Kidney (tissue), 14 donors: ENCODE results near the gene HOPX. TPM values are rescaled to one million over a fixed set of nuclear protein-coding genes. Genes with fewer than 3 reads are reported as not detected.

Experiments used
- DNase-seq, 5 donors: peaks; one replicate each; pipeline ENCODE4 v3.0.0-alpha.2; 2013 to 2020
- FAIRE-seq: peaks from 2 replicates; lab custom pipeline; 2012; peaks lifted over from hg19 to GRCh38; lab: Jason Lieb, UNC
- H3K27ac ChIP-seq, 2 donors: one replicate each; pipeline ENCODE4 v1.7.0; 2013; ENCODE audit warnings: low read depth in 2 of 2, low read length in 2 of 2, inconsistent platforms in 1 of 2
- H3K27me3 ChIP-seq: one replicate; pipeline ENCODE4 v1.7.1; 2013; ENCODE audit warnings: low read length, inconsistent platforms; ENCODE audit not compliant: control insufficient read depth, insufficient read depth
- H3K36me3 ChIP-seq, 3 donors: one replicate each; pipeline versions ENCODE4 v1.7.0 to v1.7.1; 2013; ENCODE audit warnings: low read length in 3 of 3, control low read depth in 1 of 3, inconsistent platforms in 1 of 3; ENCODE audit not compliant: insufficient read depth in 3 of 3, control insufficient read depth in 2 of 3
- H3K4me1 ChIP-seq, 3 donors: one replicate each; pipeline versions ENCODE4 v1.7.0 to v1.7.1; 2013; ENCODE audit warnings: low read length in 3 of 3, inconsistent platforms in 1 of 3, low read depth in 1 of 3; ENCODE audit not compliant: control insufficient read depth in 2 of 3, insufficient read depth in 2 of 3
- H3K4me3 ChIP-seq, 3 donors: one replicate each; pipeline versions ENCODE4 v1.7.0 to v1.8.1; 2013; ENCODE audit warnings: low read length in 3 of 3, control low read depth in 1 of 3, inconsistent platforms in 1 of 3
- H3K9ac ChIP-seq, 3 donors: one replicate each; pipeline versions ENCODE4 v1.7.0 to v1.7.1; 2013; ENCODE audit warnings: low read length in 3 of 3, control low read depth in 1 of 3, inconsistent platforms in 1 of 3
- H3K9me3 ChIP-seq, 3 donors: one replicate each; pipeline versions ENCODE4 v1.7.0 to v1.7.1; 2013; ENCODE audit warnings: low read length in 3 of 3, control low read depth in 1 of 3, inconsistent platforms in 1 of 3; ENCODE audit not compliant: control insufficient read depth in 2 of 3, insufficient read depth in 1 of 3
- CTCF ChIP-seq: IDR thresholded peaks from 3 replicates; pipeline ENCODE4 v1.5.1; 2012; ENCODE audit warnings: mild to moderate bottlenecking, moderate library complexity, borderline replicate concordance; ENCODE audit not compliant: insufficient read depth; ENCODE audit errors: extremely low read depth
- intact Hi-C: fragments of 100-400 bp; cut with DNase I; formaldehyde crosslinking; loops from one replicate; pipeline ENCODE4 v1.11.1; 2022
- polyA plus RNA-seq: library from polyadenylated mRNA; stranded (reverse); fragments of 350-450 nt; fragmentation: Illumina TruSeq; extraction: RNeasy Lipid Tissue Mini Kit (QIAGEN cat#74804); gene quantifications from one replicate; pipeline ENCODE4 v1.2.3, GENCODE V29; 2014; ENCODE audit warnings: low read depth, low replicate concordance; ENCODE audit not compliant: insufficient read depth
- total RNA-seq: library from RNA; stranded (reverse); fragmentation: NEBNext Ultra II Directional; extraction: Animal tissue kit (Norgen Biotek cat#: 25700); gene quantifications from one replicate; pipeline ENCODE4 v1.2.1, GENCODE V29; 2021
- donor health status: control.
- donor health status: control.
- donor health status: control.
- donor health status: control.
- donor health status: control.
- donor health status: DM: yes; HTN: yes; CAD: no.
- donor health status: Normal renal cell carcinoma (clear cell type).

Gene HOPX
- total and polyA plus RNA-seq, 2 donors from 2014 or later, result 8.9 to 17.6 TPM

DNA sequence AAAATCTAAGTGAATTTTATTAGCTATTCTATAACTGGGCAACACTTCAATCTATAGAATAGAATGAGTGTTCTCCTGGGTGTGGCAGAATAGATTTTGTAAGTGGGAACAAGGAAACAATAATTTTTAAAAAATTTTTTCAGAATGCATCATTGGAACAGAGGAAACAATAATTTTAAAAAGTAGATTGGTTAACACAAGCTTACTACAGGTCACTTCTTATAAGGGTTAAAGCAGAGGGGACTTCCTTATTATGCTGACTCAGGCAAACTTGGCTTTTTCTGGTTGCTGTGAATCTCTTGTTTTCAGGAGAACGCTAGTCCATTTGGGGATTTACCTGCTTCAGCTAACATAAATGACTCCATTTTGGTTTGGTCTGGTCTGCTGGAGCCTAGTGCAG lies 52.5 kb downstream of the HOPX start:
- Histone ChIP-seq H3K36me3 (no peaks in the 10 kb centered on the region), H3K27me3 (no peaks in the 10 kb centered on the region), H3K9ac (no peak overlapping the region), H3K27ac (no peak overlapping the region), H3K4me1 (no peaks in the 10 kb centered on the region), H3K9me3 (peaks cover 0 to 4% (median 3%) of the 10 kb centered on the region in 3 donors), H3K4me3 (no peak overlapping the region)
- TF ChIP-seq CTCF, result no peak
- DNase-seq, result no peak
- intact Hi-C loops, result no loop called here
- no peak for FAIRE-seq

DNA sequence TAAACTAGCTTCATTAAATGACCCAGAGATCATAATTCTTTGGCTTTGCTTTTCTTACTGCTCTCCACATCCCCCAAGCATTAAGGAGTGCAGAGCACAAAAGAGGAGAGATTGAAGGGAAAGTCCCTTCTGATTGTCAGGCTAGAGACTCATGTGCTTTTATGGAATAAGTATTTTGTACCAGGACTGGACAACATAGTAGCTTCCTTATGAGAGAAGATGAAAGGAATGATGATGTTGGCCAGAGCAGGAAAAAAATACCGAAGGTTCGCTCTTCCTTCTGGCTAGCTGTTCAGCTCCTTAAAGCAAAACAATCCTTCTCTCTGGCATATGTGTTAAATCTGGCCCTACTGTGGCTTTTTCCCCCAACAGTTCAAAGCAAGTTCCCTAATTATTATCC lies 53.1 kb downstream of the HOPX start:
- H3K4me1 ChIP-seq, result no peaks in the 10 kb centered on the region
- no peak for TF ChIP-seq CTCF
- no peak overlapping the region for H3K9ac ChIP-seq
- peak in 1 of 5 donors; percentile 13 for DNase-seq
- H3K27me3 ChIP-seq, result no peaks in the 10 kb centered on the region
- peaks cover 0 to 4% (median 3%) of the 10 kb centered on the region in 3 donors for H3K9me3 ChIP-seq
- no peak overlapping the region for H3K4me3 ChIP-seq
- intact Hi-C loops, result no loop called here
- FAIRE-seq, result no peak
- H3K27ac ChIP-seq, result no peak overlapping the region
- H3K36me3 ChIP-seq, result no peaks in the 10 kb centered on the region

- intact Hi-C loops, result no loop called here
- no peaks in the 10 kb centered on the region for H3K27me3 ChIP-seq
- H3K9ac ChIP-seq, result no peak overlapping the region
- no peak overlapping the region for H3K4me3 ChIP-seq
- H3K27ac ChIP-seq, result no peak overlapping the region
- H3K36me3 ChIP-seq, result no peaks in the 10 kb centered on the region
- no peak for TF ChIP-seq CTCF
- no peaks in the 10 kb centered on the region for H3K4me1 ChIP-seq
- no peak for FAIRE-seq
- no peak for DNase-seq
- peaks cover 0 to 4% (median 3%) of the 10 kb centered on the region in 3 donors for H3K9me3 ChIP-seq
These were observed 53.7 kb downstream of the HOPX start for GRCh38 chr4:56627375-56627774.

- no peak for FAIRE-seq
- no peak for DNase-seq
- no peak overlapping the region for H3K4me3 ChIP-seq
- H3K9me3 ChIP-seq, result peaks cover 0 to 4% (median 3%) of the 10 kb centered on the region in 3 donors
- no peaks in the 10 kb centered on the region for H3K27me3 ChIP-seq
- H3K36me3 ChIP-seq, result no peaks in the 10 kb centered on the region
- no peak overlapping the region for H3K27ac ChIP-seq
- TF ChIP-seq CTCF, result no peak
- H3K9ac ChIP-seq, result no peak overlapping the region
- no peaks in the 10 kb centered on the region for H3K4me1 ChIP-seq
- intact Hi-C loops, result no loop called here
These were observed 54.1 kb downstream of the HOPX start for GRCh38 chr4:56626963-56627362.
